Muscle of back (tissue), 11 donors: ENCODE data around the gene AIP. TPM values are rescaled to one million over a fixed set of nuclear protein-coding genes. Genes with fewer than 3 reads are reported as not detected.

ENCODE experiments used
- DNase-seq, 3 donors: peaks; one replicate each; pipeline versions ENCODE4 v3.0.0 to v3.0.0-alpha.2; 2013
- polyA plus RNA-seq, 10 donors: library from polyadenylated mRNA; unstranded; fragments of 120-200 nt; gene quantifications; one replicate each; pipeline ENCODE4 v1.2.1, GENCODE V29; 2013; ENCODE audit not compliant: insufficient read length in 10 of 10

AIP gene
- polyA plus RNA-seq, 10 donors = 34.9 to 55.8 (median 43.7) TPM

GRCh38 chr11:67492069-67492727, 9.4 kb downstream of the AIP start:
- no peak for DNase-seq

DNA sequence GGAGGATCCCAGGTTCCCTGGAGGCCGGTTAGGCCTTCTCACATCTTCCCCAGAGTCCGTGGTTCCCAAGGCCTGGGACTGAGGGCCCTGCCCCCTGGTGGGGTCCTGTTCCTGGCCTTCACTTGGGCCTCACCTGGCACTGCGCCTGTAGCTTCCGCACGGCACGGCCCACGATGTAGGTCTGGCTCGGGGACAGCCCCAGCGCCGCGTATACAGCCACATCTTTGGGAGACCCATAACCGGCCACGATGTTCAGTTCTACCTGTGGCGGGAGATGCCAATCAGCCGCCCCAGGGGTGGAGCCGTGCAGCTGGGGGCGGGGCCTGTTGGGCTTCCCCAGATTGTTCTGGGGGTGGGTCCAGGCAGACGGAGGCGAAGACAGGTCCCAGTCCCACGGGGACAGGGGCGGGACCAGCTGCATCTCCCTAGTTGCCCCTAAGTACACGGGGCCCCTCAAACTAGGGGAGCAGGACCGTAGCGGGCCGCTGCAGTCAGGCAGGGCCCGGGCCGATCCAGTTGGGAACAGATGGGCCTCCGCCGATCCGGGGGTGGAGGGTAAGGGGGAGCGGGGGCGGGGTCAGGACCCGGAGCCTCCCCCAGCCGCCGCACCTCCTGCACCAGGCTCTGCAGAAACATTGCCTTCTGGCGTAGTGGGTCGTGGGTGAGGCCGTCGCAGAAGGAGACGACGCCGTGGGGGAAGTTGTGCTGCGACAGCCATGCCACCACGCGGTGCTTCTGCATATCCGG, 10.1 kb downstream of the AIP start:
- no peak for DNase-seq

GRCh38 chr11:67493548-67494370, 10.9 kb downstream of the AIP start:
- no peak for DNase-seq

- DNase-seq = no peak
Measured at GRCh38 chr11:67494371-67495233, 11.8 kb downstream of the AIP start.

DNA sequence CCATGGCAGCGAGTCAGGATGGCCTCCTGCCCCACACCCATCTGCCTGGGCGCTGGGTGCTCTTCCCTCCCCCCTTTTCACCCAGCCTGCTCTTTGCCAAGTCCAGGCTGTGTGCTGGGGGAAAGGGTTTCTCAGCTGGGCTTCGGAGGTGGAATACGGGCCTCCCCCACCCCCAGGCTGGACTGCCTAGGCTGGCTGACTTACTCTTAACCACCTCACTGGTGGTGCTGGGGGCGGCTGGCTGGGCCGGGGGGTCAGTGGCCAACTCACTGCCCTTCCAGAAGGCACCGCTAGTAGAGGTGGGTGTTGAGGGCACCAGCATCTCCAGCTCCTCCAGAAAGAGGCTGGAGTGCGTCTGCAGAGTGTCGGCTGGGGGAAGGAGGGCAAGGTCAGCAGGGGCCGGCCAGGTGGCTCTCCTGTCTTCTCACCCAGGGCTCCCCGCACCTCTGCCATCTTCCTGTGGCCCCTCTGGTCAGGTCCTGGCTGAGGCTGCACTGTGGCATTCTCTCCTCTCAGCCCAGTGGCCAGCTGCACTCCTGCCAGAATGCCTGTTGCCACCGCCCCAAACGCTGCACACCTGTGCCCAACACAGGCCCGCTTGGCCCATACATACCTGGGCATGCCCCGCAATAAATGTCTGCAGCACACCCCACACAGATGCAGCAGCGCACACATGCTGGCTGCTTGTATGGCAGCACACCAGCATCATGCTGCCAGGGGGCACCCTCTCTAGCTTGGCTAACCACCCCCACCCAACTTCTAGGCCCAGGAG, 12.6 kb downstream of the AIP start:
- no peak for DNase-seq

GRCh38 chr11:67496113-67496512, 13.3 kb downstream of the AIP start:
- DNase-seq = no peak

- DNase-seq = no peak
Measured at GRCh38 chr11:67497656-67498291, 14.9 kb downstream of the AIP start.

DNA sequence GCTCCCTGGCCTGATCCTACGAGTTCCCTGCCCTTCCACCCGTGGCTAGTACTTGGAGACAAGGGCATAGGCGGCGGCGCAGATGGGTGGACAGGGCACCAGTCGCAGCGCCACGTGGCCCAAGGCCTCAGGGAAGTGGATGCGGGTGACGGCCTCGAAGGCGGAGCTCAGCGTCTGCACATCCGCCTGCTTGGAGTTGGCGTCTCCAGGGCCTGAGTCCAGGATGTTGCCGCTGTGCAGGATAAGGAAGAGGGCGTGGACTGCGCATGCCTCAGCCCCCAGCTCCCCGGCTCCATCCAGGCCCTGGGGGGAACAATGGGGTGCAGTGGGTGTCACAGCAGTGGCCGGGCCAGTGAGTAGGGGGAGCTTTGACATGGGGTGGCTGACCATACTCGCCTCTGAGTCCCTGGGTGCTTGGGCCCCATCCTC, 15.7 kb downstream of the AIP start:
- DNase-seq = no peak

GRCh38 chr11:67499808-67500483, 17.1 kb downstream of the AIP start:
- DNase-seq = no peak

DNA sequence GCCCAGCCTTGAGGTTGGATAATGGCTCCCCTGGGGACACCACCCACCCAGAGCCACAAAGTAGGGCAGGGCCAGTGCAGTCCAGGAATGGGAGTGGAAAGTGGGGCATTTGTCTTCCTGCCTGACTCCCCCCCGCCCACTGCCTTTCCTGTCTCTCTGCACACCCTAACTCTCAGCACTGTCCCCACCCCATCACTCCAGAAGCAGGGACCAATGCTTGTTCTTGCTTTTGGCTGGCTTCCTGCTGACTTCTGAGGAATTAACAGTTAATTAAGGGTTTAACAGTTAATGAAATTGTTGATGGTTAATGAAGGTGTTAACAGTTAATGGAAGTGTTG, 17.6 kb downstream of the AIP start:
- no peak for DNase-seq

- no peak for DNase-seq
Measured at GRCh38 chr11:67500831-67501715, 18.2 kb downstream of the AIP start.

DNA sequence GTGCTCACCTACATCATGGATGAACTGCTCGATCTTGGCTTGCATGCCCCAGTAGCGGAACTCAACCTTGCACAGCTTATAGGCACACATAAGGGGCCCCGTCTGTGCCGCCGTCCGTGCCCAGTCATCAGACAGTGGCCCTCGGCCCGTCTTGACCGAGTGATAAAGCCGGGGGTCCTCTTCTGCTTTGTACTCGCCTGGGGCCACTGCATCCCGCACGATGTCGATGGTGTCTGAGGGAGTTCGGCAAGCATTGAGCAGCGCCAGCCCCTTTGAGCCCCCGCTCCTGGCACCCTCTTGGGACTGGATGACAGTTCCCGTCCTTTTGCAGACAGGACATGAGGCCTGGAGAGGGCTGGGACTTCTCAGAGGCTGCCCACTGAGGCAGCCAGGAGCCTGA, 19.0 kb downstream of the AIP start:
- DNase-seq = no peak

GRCh38 chr11:67502328-67502979, 19.6 kb downstream of the AIP start:
- DNase-seq = no peak

- DNase-seq = no peak
Measured at GRCh38 chr11:67503119-67504004, 20.5 kb downstream of the AIP start.

- DNase-seq = peak in 2 of 3 donors; percentile 27 to 54
Measured at GRCh38 chr11:67504005-67504949, 21.5 kb downstream of the AIP start.
